GM18858 (cell line): ENCODE results near the gene KRTAP20-4.

Experiments used
- ATAC-seq: cut with Tn5 transposase; IDR thresholded peaks from one replicate; pipeline ENCODE4 v1.9.1; 2021; ENCODE audit not compliant: unreplicated experiment

KRTAP20-4 gene

DNA sequence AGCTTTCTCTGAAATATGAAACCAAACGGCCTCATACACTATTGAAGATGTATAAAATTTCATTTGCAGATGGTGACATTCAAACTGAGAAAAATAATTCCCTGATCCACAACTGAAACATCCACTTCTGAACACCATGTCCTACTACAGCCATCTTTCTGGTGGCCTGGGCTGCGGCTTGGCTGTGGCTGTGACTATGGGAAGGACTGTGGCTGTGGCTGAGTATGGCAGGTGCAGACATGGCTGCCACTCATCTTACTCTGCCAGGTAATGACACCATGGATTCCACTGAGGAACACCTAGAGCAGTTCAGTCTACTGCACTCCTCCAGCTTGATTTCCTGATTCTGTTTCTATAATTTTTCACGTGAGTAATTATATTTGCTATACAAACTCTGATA is at the start of gene KRTAP20-4:
Gene KRTAP20-4, plus strand, starts transcription at position 106 of the 400 bp plus-strand sequence.
- ATAC-seq, result no peak

DNA sequence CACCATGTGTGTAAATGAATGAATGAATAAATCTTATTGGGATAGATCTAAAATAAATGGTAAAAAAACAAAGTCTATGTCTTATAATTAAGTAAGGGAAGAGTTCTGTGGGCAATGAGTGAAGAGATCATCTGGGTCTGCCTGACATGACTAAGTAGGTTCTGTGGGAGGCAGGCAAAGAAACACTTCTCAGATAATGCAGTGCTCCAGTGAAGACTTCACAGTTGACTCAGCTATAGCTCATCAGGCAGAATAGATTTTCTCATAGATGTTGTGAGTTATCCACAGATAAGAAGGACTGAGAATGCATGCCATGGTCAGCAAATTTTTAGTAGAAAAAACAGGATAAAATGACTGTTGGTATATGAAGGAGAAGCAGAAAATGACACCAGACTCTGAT is 42.7 kb upstream of the KRTAP20-4 start:
- no peak for ATAC-seq

DNA sequence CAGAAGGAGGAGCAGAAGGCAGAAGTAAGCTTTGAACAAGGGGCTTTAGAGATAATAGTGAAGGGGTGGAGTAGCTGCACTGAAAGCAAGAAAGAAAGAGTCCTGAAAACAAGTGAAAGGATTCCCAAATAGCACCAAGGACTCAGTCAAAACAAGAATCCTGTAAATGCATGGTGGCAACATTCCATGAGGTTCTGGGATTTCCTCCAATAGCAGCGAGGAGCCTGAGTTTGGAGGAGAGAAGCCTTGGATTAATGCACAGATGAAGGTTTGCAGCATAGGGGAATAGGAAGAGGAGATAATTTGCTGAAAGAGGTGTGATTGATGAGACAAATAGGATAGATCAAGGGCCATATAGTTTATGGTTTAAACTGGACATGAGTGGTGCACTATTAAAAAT is 41.1 kb upstream of the KRTAP20-4 start:
- ATAC-seq, result no peak

DNA sequence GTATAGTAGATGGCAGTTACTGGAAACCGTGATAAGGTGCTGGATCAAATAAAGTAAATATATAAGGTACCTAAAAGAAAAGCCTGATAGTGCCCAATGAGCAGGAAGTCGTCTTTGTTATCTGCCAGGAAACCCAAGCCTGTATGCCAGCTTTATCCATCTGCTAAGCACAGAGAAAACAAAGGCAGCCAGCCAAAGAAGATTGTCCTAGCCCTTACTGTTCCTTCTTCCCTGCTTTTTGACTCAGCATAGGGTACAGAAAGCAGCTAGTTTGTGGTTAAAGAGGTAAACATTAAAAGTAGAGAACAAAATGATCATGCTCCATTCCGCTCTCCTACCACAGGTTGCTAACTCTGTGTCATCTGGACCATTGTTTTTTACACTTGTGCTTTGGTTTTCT is 40.3 kb upstream of the KRTAP20-4 start:
- no peak for ATAC-seq

DNA sequence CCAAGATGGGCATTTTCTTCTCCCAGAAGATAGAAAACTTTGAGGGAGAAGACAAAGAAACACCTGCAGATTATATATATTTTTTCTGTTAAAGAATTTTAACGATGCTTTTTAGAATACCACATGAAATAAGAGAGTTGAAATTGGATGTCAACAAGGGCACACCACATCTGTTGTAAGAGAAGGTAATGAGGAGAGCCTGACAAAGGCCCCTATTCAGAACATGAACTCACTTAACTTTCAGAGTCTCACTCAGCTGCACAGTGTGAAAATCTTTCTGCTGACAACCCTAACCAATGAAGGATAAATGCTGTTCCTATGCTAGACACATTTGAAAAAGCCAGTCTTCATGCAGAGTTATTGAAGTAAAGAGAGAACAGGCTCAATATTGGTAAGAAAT is 37.6 kb upstream of the KRTAP20-4 start:
- ATAC-seq, result no peak

DNA sequence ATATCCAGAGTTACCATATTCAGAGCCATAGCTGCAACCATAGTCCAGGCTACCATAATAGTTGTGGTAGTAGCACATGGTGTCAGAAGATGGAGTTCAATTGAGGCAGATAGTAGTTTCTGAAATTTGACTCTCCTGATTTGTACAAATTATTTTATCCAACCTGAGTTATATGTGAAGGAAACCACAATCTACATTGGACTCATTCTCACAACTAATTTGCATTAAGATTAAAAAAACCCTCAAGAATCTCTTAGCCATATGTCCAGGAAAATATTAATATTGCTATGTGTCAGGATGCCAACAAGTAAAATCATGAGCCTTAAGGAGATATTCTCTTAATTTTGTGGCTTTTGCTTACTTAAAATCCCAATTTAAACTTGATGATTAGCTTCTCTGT is 30.1 kb upstream of the KRTAP20-4 start, which contains the start of gene KRTAP22-2:
Gene KRTAP22-2, minus strand, starts transcription at position 101 of the 400 bp plus-strand sequence.
- no peak for ATAC-seq

DNA sequence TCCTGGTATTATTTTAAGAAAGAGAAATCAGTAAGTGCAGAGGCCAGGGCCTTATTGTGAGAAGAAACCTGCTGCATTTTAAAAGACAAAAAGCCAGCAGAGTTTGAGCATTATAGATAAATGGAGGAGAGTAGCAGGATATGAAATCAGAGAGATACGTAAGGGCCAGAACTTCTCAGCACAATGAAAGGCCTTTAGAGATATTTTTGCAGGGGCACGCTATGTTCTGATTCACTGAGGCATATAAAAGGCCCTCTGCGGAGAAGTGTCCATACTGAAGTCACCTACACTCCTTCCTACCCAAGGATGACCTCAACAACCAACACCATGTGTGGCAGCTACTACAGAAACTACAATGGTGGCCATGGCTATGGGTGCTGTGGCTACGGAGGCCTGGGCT is 28.3 kb upstream of the KRTAP20-4 start, which contains the start of gene KRTAP6-3:
Gene KRTAP6-3, plus strand, starts transcription at position 301 of the 400 bp plus-strand sequence. Its CDS starts 6 bp downstream, at position 307.
- no peak for ATAC-seq

DNA sequence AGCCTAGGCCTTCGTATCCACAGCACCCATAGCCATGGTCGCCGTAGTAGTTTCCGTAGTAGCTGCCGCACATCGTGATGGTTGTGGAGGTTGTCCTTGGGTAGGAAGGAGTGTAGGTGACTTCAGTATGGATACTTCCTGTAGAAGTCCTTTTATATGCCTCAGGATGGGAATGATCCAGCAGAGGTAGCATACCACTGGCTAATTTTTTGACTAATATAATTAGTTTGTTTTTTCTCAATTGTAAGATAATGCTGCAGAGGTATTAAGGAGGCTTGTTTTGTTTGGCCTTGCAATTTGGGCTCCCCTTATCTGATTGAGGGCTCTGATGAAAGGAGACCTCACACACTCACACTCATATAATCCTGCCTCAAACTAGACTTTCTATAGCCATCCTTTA is 21.6 kb upstream of the KRTAP20-4 start, which contains the start of gene KRTAP6-2:
Gene KRTAP6-2, minus strand, starts transcription at position 101 of the 400 bp plus-strand sequence. Its CDS starts 28 bp downstream, at position 73.
- ATAC-seq, result no peak

DNA sequence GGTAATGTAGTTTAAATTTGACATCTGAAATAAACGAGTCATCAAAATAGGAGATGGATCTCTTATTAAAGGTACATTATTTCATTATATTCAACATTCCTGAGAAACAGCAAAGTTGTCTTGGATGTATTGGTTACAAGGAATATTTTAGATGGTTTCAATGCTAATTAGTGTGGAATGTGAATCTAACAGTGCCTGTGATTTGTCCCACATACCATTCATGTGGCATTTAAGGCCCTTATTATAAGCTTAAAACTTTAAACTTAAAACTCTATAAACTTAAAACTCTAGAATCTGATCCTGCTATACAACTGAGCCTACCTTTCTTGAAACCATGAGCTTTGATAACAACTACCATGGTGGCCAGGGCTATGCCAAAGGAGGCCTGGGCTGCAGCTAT is 19.6 kb upstream of the KRTAP20-4 start, which contains the start of gene KRTAP22-1:
Gene KRTAP22-1, plus strand, starts transcription at position 301 of the 400 bp plus-strand sequence.
- no peak for ATAC-seq

DNA sequence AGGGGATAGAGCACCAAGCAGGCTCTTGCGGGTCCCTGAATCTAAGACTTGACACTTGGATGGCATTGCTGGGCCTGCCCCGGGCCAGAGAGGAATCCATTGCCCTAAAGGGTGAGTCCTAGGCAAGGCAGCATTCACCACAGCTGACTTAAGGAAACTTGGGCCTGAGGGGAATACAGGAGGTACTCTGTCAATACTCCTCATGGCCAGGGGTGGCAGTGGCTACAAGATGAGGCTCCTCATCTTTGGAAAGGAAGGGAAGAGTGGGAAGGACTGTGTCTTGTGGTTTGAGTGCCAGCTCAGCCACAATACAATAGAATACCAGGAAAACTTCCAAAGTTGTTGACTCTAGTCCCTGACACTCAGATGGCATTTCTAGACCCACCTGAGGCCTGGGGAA is 14.5 kb upstream of the KRTAP20-4 start:
- ATAC-seq, result no peak

DNA sequence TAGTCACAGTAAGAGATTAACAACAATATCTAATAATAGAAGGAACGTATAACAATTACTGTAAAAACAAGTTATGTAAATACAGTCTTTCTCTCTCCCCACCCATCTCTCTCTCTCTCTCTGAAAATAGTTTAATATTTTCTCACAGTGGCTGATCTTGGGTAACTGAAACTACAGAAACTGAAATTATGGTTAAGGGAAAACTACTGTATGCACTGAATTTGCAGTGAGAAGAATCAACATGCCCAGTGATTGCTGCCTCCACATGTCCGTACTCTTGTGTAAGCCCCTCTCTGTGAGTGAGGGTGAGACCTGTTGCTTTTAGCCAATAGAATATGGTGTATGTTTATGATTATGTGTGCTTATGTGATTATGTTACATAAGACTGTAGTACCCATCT is 8.3 kb upstream of the KRTAP20-4 start:
- ATAC-seq, result no peak

DNA sequence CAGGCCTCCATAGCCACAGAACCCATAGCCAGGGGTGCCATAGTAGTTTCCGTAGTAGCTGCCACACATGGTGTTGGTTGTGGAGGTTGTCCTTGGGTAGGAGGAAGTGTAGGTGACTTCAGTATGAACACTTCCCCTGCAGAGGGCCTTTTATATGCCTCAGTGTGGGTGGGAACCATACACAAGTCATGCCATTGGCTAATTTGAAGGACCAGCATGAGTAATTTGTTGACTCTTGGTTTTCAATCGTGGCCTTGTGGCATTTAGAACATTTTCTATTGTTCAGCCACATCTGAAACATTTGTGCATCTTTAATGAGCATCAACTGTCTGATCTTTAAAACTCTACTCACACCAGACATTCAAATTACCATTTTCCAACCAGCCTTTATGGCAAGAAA is 6.6 kb upstream of the KRTAP20-4 start, which contains the start of gene KRTAP6-1:
Gene KRTAP6-1, minus strand, starts transcription at position 95 of the 400 bp plus-strand sequence. Its CDS starts 26 bp downstream, at position 69.
- ATAC-seq, result no peak

DNA sequence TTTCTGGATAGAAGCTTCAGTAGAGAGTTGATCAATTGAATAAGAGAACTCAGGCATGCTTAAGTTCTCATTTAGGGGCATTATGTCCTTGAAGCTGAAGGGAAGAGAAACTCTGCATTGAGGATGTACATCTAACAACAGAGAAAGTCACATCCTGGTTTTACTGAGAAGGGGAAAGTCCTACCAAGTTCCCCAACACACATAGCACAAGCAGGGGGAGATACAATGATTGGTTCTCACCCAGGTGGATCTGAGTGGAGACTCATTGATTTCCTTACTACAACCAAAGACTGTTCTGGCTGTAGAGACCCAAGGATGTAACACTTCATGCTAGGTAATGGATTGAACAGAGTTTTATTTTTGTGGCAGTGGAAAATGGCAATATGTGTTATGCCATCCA is 5.2 kb upstream of the KRTAP20-4 start:
- ATAC-seq, result no peak

DNA sequence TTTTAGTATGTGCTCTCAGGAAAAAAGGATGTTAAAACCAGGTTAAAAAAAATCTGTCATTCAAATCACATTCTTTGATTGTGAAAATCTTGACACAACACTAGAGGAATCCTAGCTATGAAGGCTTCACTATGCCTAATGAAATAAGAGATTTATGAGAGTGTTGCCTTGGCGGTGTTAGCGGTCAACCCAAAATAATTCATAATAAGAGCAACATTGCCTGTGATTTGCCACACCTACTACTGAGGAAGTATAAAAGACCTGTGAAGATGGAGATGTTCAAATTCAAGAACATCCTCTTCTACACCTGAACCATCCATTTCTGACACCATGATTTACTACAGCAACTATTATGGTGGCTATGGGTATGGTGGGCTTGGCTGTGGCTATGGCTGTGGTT is 4.3 kb upstream of the KRTAP20-4 start, which contains the start of gene KRTAP20-1:
Gene KRTAP20-1, plus strand, starts transcription at position 301 of the 400 bp plus-strand sequence. Its CDS starts 30 bp downstream, at position 331.
- ATAC-seq, result no peak

DNA sequence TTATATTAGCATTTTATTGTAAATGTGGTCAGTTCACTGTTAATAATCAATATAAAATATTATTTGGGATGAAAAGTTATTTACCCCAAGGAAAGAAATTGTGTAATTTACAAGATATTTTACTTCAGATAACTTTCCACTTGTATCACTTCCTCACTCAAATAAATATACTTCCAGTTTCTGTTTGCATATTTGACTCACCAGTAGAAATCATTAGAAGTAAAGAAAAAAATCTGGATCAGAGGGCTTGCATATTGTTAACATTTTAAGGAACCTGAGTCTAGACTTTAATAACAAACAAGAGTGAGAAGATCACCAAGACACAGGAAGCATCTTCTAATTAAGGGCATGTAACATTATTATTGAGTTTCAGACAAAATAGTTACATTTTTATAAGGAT is 347 bp upstream of the KRTAP20-4 start:
- no peak for ATAC-seq

DNA sequence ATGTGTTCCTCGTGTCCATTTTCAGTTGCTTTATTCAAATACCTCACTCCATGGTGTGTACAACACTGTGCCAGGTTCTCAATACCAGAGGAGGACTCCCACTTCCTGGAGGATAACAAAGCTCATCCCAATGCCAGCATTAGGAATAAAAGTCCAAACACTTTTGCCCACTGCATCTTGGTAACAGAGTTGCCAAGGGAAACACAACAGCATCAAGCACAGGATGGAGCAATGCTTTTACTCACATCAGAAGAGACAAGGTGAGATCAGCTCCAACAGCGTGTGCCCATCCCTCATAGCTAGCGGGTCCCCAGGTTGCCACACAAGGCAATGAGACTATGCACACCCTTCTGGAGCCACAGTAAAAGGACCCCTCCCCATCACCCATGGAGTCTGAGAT is 2.9 kb downstream of the KRTAP20-4 start:
- no peak for ATAC-seq

DNA sequence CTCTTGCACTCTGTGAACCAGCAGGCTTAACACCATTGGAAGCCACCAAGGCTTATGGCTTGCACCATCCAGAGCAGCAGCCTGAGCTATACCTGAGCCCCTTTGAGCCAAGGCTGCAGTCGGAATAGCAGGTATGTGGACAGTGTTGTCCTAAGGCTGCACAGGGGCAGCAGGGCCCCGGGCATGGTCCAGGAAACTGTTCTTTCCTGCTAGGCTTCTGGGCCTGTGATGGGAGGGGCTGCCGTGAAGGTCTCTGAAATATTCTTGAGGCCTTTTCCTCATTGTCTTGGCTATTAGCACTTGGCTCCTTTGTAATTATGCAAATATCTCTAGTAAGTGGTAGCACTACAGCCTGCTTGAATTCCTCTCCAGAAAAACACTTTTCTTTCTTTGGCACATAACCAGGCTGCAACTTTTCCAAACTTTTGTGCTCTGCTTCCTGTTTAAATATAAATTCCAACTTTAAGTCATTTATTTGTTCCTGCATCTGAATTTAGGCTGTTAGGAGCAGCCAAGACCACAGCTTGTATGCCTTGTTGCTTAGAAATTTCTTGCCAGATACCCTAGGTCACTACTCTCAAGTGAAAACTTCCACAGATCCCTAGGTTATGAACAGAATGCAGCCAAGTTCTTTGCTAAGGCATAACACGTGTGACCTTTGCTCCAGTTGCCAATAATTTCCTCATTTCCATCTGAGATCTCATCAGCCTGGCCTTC is 5.2 kb downstream of the KRTAP20-4 start:
- ATAC-seq, result no peak

DNA sequence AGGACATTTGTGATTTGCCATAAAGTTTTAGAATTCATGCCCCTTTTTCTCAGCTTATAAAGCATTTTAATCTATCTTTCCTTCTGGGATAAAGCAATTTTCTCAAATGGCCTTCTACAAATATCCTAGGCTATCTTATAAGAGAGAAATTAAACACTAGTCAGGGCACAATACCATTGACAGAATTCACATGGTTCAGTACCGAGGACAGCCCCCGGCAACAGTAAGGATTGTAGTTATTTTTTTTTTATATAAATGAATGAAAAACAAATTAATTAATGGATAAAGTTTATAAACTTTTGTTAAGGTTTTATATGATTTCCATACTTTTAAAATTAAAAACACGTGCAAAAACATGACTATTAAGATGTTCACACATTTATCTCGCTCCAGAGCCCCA is 7.7 kb downstream of the KRTAP20-4 start:
- ATAC-seq, result no peak

DNA sequence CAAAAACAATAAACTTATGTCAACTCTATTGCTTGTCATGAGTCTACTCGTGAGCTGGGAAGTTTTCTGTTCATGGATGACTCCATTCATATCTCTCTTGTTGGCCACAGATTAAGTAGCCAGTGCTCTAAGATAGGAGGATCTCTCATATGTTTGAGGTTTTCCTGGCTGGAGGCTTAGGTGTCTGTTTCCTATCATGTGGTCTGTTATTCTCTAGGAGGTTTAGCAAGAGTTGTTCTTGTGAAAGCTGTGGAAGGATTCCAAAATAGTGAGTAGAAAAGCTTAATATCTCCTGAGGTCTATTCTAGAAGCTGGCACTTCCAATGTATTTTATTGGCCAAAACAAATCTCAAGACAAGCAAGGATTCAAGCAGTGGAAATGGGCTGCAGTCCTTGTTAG is 8.8 kb downstream of the KRTAP20-4 start:
- no peak for ATAC-seq

DNA sequence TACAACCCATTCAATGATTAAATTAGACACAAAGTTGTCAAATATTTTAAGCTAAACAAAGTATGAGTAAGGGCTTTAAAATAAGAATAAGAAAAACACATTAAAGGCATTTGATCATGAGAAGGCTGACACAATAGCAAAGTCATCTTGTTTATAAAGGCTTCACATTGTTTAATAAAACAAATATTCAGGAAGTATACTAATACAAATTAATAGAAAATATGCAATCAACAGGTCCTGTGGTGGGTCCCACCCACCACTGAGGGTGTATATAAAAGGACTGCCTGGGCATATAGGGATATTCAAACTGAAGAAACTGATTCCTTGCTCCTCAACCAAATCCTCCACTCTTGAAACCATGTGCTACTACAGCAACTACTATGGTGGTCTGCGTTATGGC is 14.5 kb downstream of the KRTAP20-4 start, which contains the start of gene KRTAP20-2:
Gene KRTAP20-2, plus strand, starts transcription at position 301 of the 400 bp plus-strand sequence. Its CDS starts 58 bp downstream, at position 359.
- no peak for ATAC-seq

DNA sequence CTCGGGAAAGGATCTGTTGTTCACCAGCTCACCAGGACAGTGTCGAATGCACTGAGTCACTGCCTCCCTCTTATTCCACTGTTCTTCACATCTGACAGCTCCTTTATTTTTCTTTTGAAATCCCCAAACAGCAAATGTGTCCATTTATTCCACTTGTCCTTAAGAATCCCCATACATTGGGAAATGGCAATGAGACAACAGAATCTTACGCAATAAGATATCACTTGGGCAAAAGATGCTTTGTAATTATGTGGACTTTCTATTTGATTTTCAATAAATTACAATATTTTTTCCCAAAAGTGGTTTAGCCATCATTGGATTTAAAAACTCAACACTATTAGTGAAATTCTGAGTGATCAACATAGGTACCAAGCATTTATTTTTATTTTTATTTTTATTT is 18.3 kb downstream of the KRTAP20-4 start:
- no peak for ATAC-seq

DNA sequence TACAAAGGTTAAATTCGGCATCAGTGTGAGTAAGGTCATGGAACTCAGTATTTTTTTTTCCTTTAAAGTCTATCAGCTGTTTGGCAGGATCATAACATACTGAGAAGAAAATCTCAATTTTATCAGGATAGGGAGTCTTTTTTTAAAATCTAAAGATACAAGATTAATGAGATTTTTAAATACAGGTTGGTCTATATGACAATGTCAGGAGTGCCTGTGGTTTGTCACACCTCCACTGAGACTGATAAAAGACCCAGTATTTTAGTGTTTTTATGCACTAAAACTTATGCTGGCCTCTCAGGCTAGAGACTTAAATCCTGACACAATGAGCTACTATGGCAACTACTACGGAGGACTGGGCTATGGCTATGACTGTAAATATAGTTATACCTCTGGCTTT is 22.1 kb downstream of the KRTAP20-4 start, which contains the start of gene KRTAP20-3:
Gene KRTAP20-3, plus strand, starts transcription at position 301 of the 400 bp plus-strand sequence.
- no peak for ATAC-seq
